NCI-H2196 (cell line): ENCODE results near the gene UBL4A.

Source experiments
- DNase-seq: peaks from one replicate; lab custom pipeline; 2025; ENCODE audit not compliant: unreplicated experiment; lab: John Stamatoyannopoulos, UW

The UBL4A gene

GRCh38 chrX:154486396-154487207 lies at the start of gene UBL4A:
UBL4A (minus strand) TSS chrX:154486615; CDS start chrX:154486584, 31 bp downstream.
- DNase-seq, result peak; percentile 48

- DNase-seq, result no peak
Measured at GRCh38 chrX:154535892-154536291, 49.5 kb upstream of the UBL4A start.

GRCh38 chrX:154534526-154535322 lies 48.3 kb upstream of the UBL4A start:
- peak; percentile 77 for DNase-seq

- DNase-seq, result no peak
Measured at GRCh38 chrX:154532690-154533089, 46.3 kb upstream of the UBL4A start.

- DNase-seq, result no peak
Measured at GRCh38 chrX:154531626-154532025, 45.2 kb upstream of the UBL4A start.

- no peak for DNase-seq
Measured at GRCh38 chrX:154530286-154530685, 43.9 kb upstream of the UBL4A start.

- no peak for DNase-seq
Measured at GRCh38 chrX:154529206-154529612, 42.8 kb upstream of the UBL4A start.

- peak; percentile 68 for DNase-seq
Measured at GRCh38 chrX:154526901-154527675, 40.7 kb upstream of the UBL4A start.

GRCh38 chrX:154525606-154526490 lies 39.4 kb upstream of the UBL4A start:
- DNase-seq, result no peak

GRCh38 chrX:154519389-154519788 lies 33.0 kb upstream of the UBL4A start:
- DNase-seq, result no peak

- DNase-seq, result no peak
Measured at GRCh38 chrX:154517101-154517781, 30.8 kb upstream of the UBL4A start.

GRCh38 chrX:154516656-154517100 lies 30.3 kb upstream of the UBL4A start:
- no peak for DNase-seq

GRCh38 chrX:154515966-154516655 lies 29.7 kb upstream of the UBL4A start, which contains the start of gene FAM3A:
FAM3A (minus strand) TSS chrX:154516232; CDS start chrX:154515772, 460 bp downstream.
- peak; percentile 84 for DNase-seq

- DNase-seq, result no peak
Measured at GRCh38 chrX:154515090-154515965, 28.9 kb upstream of the UBL4A start.

GRCh38 chrX:154513716-154514115 lies 27.3 kb upstream of the UBL4A start:
- no peak for DNase-seq

GRCh38 chrX:154512879-154513553 lies 26.6 kb upstream of the UBL4A start:
- DNase-seq, result no peak

- DNase-seq, result no peak
Measured at GRCh38 chrX:154511761-154512160, 25.3 kb upstream of the UBL4A start.
